HG03066 (cell line): ENCODE data around the gene BCL7A.
"Not testable (repeated sequence)": the region's sequence is repeated elsewhere in the genome, so short reads cannot be mapped to it uniquely, and the experiment has no call there.

Experiments
- ATAC-seq: cut with Tn5 transposase; IDR thresholded peaks from one replicate; pipeline ENCODE4 v1.9.1; 2021; ENCODE audit warnings: low read depth; ENCODE audit not compliant: unreplicated experiment

The BCL7A gene

DNA sequence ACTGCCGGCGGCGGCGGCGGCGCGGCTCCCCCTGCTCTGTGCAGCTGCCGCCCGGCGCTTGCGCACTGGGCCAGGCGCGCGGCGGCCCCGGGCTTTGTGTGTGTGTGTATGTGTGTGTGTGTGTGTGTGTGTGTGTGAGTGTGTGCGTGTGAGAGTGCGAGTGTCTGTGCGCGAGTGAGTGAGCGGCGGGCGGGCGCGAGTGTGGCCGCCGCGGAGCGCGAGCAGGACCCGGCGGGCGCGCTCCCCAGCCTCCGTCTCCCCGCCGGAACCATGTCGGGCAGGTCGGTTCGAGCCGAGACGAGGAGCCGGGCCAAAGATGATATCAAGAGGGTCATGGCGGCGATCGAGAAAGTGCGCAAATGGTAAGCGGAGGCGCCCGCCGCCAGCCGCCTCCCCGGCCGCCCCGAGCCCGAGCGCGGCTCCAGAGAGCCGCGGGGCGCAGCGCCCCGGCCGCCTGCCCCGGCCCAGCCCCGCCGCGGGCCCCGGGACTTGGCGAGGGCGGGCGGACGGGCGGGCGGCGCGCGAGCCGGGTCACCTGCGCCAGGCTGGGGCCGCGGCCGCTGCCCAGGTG lies at the start of gene BCL7A:
TSS of gene BCL7A (plus strand) at position 63 of the 571 bp plus-strand sequence. CDS start at position 271, 208 bp downstream.
- ATAC-seq, result no peak

DNA sequence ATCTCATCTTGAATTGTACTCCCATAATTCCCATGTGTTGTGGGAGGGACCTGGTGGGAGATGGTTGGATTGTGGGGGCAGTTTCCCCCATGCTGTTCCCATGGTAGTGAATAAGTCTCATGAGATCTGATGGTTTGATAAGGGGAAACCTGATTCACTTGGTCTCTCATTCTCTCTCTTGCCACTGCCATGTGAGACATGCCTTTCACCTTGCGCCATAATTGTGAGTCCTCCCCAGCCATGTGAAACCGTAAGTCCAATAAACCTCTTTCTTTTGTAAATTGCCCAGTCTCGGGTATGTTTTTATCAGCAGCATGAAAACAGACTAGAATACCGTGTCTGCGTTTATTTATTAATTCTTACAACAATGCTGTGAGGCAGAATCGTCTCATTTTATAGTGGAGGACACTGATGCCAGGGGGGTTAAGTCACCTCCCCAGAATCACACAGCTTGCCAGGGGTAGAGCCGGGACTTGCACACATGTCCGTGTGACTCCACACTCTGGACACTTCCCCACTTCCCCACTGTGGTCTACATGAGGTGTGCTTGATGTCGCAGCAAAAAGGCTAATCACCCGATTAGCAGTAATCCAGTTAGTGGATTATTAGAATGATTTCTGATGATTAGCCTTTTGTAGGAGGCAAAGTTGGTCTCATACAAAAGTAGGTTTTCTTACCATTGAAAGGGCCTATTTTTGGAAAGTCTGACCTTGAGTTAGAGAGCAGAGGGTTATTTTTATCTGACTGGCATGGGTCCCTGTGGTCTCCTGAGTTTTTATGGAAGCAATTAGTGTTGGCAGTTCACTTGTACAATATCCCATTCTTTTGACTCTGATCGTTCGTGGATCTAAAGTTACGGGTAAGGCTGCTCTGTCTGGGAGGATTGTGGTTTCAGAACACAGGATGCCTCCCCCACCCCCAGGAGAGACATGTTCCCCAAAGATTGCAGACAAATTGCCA lies 47.4 kb upstream of the BCL7A start:
- ATAC-seq, result no peak

GRCh38 chr12:121975021-121975420 lies 46.7 kb upstream of the BCL7A start:
- no peak for ATAC-seq

- no peak for ATAC-seq
These were observed 44.7 kb upstream of the BCL7A start for GRCh38 chr12:121976950-121977349.

DNA sequence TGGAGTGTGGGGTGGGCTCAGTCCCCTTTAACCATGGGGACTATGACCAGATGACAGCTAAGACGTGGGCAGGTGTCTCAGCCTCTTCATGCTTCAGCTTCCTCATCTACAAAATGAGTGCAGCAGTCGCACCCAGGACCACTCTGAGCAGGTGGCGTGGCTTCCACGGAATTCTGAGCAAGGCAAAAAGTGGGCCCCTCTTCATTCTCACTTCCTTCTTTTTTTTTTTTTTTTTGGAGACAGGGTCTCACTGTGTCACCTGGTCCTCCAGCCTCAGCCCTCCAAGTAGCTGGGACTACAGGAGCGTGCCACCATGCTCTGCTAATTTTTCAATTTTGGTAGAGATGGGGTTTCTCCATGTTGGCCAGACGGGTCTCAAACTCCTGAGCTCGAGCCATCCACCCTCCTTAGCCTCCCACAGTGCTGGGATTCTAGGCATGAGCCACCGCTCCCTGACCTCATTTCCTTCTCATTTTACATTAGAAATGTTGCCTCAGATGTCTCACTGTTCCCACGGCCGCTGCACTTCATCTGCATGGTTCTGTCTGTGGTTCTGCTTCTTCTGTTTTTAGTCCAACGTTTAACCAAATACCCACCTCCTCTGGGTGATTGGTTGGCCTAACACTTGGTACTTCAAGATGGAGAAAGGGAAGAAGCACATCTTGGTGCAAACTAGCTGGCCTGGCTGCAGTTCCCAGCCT lies 41.3 kb upstream of the BCL7A start:
- peak; percentile 53 for ATAC-seq

- ATAC-seq, result no peak
These were observed 40.8 kb upstream of the BCL7A start for GRCh38 chr12:121980892-121981272.

- no peak for ATAC-seq
These were observed 40.2 kb upstream of the BCL7A start for GRCh38 chr12:121981456-121981855.

DNA sequence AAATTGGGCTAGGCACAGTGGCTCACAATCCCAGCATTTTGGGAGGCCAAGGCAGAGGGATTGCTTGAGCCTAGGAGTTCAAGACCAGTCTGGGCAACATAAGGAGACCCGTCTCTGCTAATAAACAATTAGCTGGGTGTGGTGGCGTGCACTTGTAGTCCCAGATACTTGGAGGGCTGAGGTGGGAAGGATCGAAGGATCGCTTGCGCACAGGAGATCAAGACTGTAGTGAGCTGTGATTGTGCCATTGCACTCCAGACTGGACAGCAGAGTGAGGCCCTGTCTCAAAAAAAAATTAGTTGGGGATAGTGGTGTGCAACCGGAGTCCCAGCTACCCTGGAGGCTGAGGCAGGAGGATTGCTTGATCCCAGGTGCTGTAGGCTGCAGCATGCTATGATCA lies 38.7 kb upstream of the BCL7A start:
- ATAC-seq, result no peak

DNA sequence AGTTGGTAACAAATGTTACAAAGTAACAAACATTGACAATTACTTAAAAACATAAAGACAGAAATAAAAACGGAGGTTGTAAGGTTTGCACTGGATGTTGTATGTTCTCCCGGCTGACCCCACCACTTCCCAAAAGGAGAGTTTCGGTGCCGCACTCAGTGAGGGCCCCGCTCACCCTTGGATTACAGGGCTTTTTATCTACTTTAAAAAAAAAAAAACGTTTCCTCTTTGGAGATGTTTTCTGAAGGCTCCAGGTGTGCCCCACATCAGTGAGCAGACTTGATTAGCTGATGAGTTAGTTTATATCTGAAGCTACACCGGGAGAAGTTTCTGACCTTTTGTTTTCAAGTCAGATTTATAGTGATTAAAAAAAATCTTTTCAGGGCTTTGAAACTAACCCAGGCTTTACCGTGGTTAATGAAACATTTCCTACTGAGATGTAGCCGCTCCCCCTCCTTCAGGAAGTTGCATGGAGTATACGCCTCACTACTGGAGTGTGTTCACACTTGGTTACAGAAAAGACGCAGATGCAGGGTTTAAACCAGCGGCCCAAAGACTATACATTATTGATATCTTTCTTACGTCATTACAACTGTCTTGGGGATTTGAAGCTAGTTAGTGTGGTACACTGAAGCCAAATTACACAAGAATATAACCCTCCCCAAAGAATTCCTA lies 38.0 kb upstream of the BCL7A start:
- no peak for ATAC-seq

DNA sequence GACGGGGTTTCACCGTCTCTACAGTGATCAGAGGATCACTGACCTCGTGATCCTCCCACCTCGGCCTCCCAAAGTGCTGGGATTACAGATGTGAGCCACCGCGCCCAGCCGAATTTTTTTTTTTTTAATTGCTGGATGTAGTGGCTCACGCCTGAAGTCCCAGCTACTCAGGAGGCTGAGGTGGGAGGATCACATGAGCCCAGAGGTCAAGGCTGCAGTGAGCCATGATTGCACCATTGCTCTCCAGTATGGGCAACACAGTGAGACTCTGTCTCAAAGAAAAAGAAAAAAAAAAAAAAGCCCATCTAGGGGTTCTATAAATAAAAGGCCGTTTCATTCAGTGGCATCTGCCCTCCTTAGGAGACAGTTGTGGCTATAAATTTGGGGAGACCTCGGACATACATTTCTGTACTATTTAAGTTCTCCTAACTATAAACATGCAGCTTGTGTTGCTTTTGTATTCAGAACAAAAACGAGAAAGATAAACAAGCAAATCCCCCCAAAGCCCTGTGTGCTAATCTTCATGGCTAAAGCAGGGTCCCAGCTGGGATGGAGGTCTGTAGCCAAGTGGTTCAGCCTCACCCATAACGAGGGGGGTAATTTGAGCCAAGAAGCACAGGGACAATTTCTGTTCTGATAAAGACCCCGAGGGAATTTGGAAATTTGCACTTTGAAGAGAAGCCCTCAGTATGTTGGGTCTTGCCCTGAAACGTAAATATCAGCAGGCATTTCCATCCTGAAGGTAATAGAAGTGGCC lies 35.0 kb upstream of the BCL7A start:
- no peak for ATAC-seq

DNA sequence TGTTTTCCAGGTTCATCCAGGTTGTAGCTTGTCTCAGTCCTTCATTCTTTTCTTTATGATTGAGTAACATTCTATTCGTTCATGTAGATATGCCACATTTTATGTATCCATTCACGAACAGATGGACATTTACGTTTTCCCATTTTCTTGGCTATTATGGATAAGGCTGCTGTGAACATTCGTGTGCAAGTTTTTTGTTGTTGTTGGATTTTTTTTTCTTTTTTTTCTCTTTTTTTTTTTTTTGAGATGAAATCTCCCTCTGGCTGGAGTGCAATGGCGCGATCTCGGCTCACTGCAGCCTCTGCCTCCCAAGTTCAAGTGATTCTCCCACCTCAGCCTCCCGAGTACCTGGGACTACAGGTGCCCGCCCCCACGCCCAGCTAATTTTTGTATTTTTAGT lies 33.2 kb upstream of the BCL7A start:
- ATAC-seq, result not testable (repeated sequence)

- no peak for ATAC-seq
These were observed 32.2 kb upstream of the BCL7A start for GRCh38 chr12:121989276-121990113.

DNA sequence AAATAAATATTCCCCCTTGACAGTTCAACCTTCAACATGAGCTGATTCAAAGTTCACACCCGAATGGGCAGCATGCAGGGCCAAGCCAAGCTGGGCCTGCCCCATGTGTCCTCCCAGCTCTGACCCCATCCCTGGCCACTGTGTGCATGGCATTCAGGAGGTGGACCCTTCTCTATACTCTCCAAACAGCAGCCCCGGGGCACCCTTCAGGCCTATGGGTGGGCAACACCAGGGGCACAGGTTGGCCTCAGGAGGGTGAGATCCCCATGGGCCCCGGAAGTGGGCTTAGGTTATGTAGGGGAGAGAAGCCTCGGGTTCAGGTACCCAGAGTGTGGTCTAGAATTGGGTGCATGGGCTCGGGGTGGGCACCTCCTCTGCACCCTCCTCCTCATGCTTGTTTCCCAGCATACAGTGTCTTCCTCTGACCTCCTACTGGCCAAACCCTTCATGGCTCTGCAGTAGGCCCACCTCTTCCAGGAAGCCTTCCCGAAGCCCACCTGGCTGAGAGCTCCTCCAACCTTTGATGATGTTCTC lies 31.5 kb upstream of the BCL7A start:
- no peak for ATAC-seq

DNA sequence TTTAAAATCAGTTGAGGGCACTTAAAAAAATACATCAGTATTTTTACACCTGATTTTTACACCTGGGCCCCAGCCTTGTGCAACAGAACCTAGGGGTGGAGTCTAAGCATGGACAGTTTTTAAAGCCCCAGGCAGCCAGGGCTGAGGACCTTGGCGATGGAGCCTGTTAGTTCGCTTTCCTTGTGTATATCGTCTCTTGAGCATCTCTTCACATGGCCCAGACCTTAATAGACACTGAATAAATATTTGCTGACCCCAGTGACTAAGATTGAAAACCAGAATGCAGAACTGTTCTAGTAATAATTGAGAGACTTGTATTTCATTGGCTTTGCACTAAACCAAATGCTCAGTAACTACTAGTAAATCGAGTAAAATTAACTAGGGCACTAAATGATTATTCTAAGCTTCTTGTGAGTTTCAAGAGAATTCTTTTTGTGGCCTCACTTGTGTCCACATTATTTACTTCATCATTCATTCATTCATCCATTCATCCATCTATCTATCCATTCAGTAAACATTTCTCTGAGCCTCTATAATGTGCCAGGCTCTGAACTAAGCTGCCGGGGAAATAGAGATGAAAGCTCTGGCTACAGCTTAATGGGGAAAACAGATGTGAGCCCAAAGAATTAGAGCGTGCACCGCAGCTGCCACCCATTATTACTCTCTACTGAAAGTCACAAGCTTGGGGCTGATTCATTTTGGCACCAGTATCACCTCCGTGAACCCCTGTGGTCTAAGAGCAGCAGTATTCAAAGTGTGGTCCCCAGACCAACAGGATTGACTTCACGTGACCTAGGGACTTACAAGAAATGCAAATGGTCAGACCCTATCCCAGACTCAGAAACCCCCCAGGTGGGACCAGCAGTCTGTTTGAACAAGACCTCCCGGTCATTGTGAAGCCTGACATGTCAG lies 30.7 kb upstream of the BCL7A start:
- peak; percentile 61 for ATAC-seq

GRCh38 chr12:121992059-121992879 lies 29.4 kb upstream of the BCL7A start:
- peak; percentile 84 for ATAC-seq

DNA sequence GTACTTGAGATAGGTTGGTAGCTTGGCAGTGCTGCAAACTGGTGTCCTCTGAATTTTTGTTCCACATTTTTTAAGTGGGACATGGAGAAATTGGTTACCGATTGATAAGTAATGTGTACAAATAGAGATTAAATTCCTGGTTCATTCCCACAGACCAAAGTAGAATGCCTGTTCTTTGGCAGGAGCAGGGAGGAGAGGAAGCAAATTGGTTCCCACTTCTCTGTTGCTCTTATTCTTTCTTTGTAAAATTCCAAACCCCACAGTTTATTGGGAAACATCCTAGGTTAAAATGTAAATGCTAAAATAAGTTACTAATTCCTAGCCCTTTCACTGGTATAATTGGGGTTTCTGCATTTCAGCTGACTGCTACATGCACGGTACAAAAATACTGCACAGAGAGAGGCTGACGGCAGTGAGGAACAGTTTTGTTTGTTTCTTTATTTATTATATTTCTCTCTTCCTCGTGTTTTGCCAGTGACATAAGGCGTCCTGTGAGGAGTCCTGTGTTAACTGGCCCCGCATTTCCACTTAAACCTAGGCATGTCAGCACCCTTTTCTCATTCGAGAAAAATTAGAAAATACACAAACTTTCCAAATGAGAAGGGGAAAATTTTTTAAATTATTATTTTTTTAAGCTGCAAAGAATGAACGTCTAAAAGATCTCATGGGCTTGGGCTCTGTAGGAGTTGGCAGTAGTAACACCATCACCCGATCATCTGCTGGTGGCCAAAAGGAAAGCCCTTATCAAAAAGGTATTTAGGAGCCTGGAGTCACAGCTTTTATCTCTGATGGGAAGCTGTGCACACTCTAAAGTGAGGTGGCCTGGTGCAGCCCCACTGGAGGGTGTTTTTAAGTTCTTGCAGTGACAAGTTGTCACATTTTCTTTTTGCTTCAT lies 25.4 kb upstream of the BCL7A start:
- ATAC-seq, result no peak
